Retinal pigment epithelial cell (primary cell): ENCODE data around the gene ITPK1.

Experiments used
- DNase-seq: peaks from one replicate; pipeline ENCODE4 v3.0.0-alpha.2; 2010; ENCODE audit warnings: low read depth
- H3K4me3 ChIP-seq: 2 replicates; pipeline ENCODE4 v1.5.1; 2011; ENCODE audit warnings: mild to moderate bottlenecking, low read length, control low read depth, moderate library complexity
- TF ChIP-seq, protein P1 (sequence below): conservative IDR thresholded peaks from 2 replicates; pipeline ENCODE4 v1.5.1; 2011; ENCODE audit warnings: low read depth, low read length, control low read depth, inconsistent platforms

Gene ITPK1

GRCh38 chr14:93081876-93082570 is 33.7 kb downstream of the ITPK1 start:
- no peak for DNase-seq
- H3K4me3 ChIP-seq = no peak overlapping the region

GRCh38 chr14:93079865-93080403 is 35.8 kb downstream of the ITPK1 start:
- DNase-seq = no peak
- H3K4me3 ChIP-seq = no peak overlapping the region
- TF ChIP-seq, protein P1, sequence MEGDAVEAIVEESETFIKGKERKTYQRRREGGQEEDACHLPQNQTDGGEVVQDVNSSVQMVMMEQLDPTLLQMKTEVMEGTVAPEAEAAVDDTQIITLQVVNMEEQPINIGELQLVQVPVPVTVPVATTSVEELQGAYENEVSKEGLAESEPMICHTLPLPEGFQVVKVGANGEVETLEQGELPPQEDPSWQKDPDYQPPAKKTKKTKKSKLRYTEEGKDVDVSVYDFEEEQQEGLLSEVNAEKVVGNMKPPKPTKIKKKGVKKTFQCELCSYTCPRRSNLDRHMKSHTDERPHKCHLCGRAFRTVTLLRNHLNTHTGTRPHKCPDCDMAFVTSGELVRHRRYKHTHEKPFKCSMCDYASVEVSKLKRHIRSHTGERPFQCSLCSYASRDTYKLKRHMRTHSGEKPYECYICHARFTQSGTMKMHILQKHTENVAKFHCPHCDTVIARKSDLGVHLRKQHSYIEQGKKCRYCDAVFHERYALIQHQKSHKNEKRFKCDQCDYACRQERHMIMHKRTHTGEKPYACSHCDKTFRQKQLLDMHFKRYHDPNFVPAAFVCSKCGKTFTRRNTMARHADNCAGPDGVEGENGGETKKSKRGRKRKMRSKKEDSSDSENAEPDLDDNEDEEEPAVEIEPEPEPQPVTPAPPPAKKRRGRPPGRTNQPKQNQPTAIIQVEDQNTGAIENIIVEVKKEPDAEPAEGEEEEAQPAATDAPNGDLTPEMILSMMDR = no peak

More at GRCh38 chr14:93081876-93082570, 33.7 kb downstream of the ITPK1 start:
- TF ChIP-seq, protein P1 = no peak

GRCh38 chr14:93079321-93079720 is 36.4 kb downstream of the ITPK1 start:
- TF ChIP-seq, protein P1 = peak; percentile 36
- no peak overlapping the region for H3K4me3 ChIP-seq
- DNase-seq = no peak

GRCh38 chr14:93078870-93079269 is 36.9 kb downstream of the ITPK1 start:
- no peak overlapping the region for H3K4me3 ChIP-seq
- TF ChIP-seq, protein P1 = no peak
- DNase-seq = no peak

GRCh38 chr14:93076755-93077154 is 39.0 kb downstream of the ITPK1 start:
- no peak overlapping the region for H3K4me3 ChIP-seq
- TF ChIP-seq, protein P1 = no peak
- no peak for DNase-seq

DNA sequence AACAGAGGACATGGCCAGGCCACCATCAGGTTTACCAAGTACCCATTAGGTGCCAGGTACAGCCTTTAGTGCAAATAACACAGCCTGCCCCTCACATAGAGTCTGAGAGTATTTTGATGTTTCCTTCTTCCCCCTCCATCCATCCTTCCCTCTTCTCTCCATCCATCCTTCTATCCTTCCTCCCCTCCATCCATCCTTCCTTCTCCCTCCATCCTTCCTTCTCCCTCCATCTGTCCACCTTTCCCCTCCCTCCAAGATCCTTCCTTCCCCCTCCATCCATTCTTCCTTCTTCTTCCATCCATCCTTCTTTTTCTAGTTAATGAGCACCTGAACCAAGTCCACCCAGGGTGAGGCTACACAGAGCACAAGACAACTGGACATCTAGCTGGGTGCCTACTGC is 39.8 kb downstream of the ITPK1 start:
- TF ChIP-seq, protein P1 = no peak
- no peak overlapping the region for H3K4me3 ChIP-seq
- no peak for DNase-seq
